ENCODE data around the gene N4BP2L2. TPM values are rescaled to one million over a fixed set of nuclear protein-coding genes. Genes with fewer than 3 reads are reported as not detected.

The N4BP2L2 gene
- total and polyA plus RNA-seq, 2 of the 8 experiments (the other 6 are each of a cell fraction or from before 2014, with no cell fraction given) = 14.6 to 67.6 TPM

GRCh38 chr13:32446773-32447465 is 91.7 kb downstream of the N4BP2L2 start (continued):
- TF ChIP-seq MAX (IDR thresholded peaks at IDR 0.05) (no peak), TCF12 (IDR thresholded peaks at IDR 0.05; ENCODE audit: low read depth, low read length) (no peak), BACH1 (IDR thresholded peaks at IDR 0.05; ENCODE audit: low read length) (no peak), TAF7 (optimal IDR thresholded peaks at IDR 0.05; ENCODE audit: borderline replicate concordance, low read depth, low read length) (no peak), RFX5 (IDR thresholded peaks at IDR 0.05; ENCODE audit: borderline replicate concordance, low read depth, low read length) (no peak), POLR2AphosphoS5 (IDR thresholded peaks at IDR 0.05; ENCODE audit: low read depth, low read length) (no peak), EZH2 (IDR thresholded peaks at IDR 0.05; ENCODE audit: low read depth, low read length, severe bottlenecking) (no peak), RAD21 (IDR thresholded peaks at IDR 0.05 in 1 of 2, conservative IDR thresholded peaks at IDR 0.05 in 1 of 2; ENCODE audit: low read depth in 2 of 2, low read length in 2 of 2) (no peak), KDM5A (IDR thresholded peaks at IDR 0.05; ENCODE audit: low read length) (no peak)
